Stimulated activated naive CD4-positive, alpha-beta T cell treated with Interleukin-2 at 50 U/mL for 16 hours (primary cell): ENCODE data around the gene SMARCAD1.

ENCODE experiments used
- DNase-seq: peaks from one replicate; lab custom pipeline; 2025; lab: John Stamatoyannopoulos, UW

SMARCAD1 gene

DNA sequence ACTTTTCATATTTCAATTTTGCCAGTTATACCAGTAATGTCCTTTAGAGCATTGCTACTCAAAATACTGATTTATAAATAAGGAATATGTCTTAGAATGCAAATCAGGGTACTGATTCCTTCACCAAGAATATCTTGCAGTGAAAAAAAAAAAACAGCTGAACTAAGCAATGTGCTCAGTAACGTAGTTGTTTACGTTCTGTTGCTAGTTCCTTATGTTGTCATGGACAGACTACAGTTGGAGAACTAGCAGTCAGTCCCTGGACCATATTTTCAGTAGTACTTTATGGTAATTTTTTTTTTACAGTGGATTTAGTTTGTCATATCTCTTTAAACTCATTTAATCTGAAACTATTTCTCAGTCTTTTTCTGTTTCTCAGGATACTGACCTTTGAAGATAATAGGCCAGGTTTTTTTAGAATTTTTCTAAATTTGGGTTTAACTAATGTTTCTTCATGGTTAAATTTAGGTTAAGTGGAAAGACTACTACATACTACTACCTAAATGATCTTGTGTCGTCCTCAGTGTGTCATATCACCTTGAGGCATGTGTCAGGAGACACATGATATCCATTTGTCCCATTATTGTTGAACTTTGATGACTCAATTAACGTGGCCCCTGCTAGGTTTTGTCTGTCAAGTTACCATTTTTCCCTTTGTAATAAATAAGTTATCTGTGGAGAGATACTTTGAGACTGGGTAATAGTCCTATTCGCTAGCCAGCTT, 21.0 kb downstream of the SMARCAD1 start:
- no peak for DNase-seq

DNA sequence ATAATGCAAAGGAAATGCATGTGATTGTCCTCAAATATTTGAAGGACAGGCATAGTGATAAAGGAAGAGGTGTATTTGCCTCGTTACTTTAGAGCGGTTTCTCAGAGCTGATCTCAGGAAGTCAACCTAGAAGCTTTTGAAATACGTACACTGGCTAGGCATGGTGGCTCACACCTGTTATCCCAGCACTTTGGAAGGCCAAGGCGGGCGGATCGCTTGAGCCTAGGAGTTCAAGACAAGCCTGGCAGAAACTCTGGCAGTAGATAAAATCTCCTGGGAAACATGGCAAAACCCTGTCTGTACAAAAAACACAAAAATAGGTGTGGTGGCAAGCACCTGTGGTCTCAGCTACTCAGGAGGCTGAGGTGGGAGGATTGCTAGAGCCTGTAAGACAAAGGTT, 24.9 kb downstream of the SMARCAD1 start:
- DNase-seq = no peak

DNA sequence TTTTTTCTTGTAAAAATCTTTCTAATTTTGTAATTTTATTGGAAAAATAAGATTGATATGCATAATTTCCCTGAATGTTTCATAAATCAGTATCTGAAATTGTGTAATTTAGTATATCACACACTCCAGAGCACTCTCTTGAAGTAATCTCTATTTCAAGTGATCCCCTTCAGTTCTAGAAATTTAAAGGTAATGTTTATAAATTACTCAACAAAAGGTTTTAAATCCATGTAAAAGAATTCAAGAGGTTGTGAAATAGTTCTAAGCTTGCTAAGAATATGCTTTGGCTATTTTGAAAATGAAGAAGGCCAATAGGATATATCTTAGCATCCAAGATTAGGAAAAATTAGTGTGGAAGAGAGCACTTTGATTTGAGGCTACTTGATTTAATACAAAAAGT, 28.2 kb downstream of the SMARCAD1 start:
- DNase-seq = no peak

DNA sequence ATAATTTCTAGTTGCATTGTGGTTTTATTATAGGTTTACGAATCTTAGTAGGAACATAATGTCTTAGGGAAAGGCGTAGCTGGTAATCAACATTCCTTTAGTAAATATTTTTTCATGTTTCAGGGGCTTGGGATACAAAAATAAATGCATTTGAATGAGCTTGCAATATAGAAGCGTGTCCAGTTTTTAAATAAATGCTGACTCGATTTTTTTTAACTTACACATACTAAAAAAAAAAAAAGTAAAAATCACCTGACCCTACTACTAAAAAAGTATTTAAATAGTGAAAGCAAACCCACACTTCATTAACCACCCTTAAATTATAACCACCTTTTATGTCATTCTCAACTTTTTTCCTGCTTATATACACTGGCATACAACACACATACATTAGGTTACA, 29.6 kb downstream of the SMARCAD1 start:
- no peak for DNase-seq

DNA sequence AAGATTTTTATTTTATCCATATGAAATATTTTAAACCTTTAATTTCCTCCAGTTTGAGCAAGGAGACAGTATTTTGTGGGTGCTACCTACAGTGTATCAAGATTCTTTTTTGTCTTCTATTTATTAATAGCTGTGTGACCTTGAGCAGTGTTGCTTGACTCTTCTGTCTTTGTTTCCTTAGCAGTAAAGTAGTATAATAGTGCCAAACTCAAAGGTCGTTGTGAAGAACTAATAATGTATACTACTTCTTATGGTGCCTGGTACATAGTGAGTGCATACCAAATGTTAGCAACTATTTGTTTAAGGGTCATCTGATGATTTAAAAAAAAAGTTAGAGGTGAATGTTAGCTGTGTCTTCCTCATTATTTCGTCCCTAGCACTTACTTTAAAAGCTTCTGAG, 30.5 kb downstream of the SMARCAD1 start:
- no peak for DNase-seq

GRCh38 chr4:94240384-94240783, 32.7 kb downstream of the SMARCAD1 start:
- DNase-seq = no peak

DNA sequence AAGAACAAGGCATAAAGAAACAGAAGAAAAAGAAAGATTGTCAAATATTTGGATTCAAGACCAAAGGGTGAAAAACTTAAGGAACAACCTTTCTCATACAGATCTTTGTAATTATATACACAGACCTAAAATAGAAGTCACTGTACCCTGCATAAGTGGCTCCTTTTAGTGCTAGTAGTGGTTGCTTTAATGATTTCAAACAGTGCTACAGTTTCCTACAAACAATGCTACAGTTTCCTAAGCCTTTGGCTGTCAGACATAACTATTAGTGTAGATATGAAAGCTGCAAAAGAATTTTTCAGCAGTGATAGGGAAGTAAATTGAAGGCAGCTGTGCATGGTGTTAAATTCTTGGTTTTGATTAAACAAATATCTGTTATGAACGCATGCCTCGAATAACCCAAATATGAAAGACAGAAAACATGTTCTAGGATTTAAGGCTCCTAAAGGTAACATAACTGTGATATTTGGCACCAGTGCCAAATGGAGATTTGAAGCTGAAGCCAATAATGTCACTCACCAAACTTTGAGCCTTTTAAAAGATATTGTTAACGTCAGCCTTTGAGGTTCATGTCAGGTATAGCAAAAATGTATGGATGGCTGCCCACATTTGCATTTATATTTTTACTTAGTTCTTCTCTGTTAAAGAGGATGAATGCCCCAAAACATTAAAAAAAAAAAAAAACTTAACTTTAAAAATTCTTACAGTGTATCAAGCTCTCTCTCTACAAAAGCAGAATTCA, 36.6 kb downstream of the SMARCAD1 start:
- no peak for DNase-seq

DNA sequence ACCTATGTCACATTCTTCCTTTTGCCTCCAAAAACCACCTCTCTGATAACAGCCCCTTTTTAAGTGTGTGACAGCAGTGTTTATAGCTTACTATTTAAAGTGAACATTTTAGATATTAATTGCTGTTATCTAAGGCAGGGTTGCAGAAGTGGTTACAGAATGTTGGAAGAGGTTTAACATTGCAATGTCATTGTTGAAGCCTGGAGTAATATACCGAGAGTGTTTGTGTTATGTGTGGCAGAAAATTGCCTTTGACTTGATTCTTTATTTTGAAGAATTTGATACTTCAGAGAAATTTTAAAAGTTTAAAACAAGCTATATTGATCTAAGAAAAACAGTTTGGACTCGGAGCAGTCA, 37.1 kb downstream of the SMARCAD1 start:
- no peak for DNase-seq

DNA sequence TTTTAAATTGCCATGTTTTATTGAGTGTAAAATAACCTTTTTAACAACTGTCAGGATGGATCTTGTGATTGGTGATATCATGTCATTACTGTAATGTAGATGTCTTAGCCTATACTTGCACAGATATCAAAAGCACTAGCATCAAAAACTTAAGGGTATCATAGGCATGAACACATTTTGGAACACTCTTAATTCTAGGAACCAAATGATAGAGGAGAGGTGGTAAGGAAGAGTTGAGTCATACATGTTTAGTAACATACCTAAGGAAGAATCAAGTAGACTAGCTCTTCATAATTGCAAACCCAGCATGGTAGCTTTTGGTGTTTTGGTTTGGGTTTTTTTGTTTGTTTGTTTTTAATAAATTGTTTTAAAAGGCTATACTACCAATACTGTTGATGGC, 43.4 kb downstream of the SMARCAD1 start:
- no peak for DNase-seq

- no peak for DNase-seq
Measured at GRCh38 chr4:94253036-94253435, 45.4 kb downstream of the SMARCAD1 start.

DNA sequence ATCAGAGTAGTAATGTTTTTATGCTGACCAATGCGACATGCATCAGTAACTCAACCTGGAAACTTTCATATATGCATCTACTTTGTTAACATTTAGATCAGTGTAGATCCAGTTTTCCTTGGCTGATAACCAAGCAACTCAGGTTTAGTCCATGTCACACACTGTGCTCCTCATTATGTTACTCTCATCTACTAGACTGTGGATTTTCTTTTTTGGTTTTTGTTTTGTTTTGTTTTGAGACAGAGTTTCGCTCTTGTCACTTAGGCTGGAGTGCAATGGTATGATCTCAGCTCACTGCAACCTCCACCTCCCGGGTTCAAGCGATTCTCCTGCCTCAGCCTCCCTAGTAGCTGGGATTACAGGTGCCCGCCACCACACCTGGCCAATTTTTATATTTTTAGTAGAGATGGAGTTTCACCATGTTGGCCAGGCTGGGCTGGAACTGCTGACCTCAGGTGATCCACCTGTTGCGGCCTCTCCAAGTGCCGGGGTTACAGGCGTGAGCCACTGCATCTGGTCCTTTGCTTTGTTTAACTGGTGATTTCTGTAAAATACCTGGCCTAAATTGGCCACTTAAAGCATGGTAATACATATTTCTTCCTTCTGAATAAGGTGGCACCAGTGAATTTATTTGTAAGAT, 48.6 kb downstream of the SMARCAD1 start:
- DNase-seq = no peak

- no peak for DNase-seq
Measured at GRCh38 chr4:94256828-94257227, 49.2 kb downstream of the SMARCAD1 start.

DNA sequence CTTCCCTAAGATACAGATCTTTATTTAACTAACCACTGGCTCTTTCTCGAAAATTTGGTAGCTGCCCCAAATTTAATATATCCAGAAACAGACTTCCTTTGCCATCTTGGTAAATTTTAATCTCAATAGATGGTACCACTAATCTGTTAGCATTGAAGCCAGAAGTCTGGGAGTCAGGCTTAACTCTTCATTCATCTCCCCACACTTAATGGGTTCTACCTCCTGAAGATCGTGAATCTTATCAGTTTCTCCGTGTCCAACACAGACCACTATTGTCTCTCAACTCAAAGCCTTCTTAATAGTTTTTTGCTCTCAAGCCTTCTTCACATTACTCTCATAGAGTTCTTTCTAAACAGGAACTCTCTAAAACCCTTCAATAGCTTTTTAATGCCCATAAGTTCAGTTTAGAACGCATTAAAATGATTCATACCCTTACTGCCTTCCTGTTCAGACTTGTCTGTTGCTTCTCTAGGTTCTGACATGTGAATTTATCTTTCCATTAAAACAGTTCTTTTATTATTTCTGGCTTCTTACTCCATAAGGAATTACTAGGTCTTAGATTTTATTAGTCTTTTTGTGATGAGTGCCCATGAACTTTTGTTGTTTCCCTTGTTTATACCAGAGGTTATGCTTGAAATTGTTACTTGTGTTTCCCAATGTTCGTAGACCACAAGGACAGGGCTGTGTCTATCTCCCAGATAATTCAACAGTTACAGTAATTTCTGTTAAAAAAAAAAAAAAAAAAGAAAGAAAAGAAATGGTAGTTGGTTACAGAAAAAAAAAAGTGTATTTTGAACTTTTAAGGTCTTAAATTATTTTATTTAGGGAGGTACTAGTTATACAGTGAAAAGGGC, 54.7 kb downstream of the SMARCAD1 start:
- DNase-seq = no peak

DNA sequence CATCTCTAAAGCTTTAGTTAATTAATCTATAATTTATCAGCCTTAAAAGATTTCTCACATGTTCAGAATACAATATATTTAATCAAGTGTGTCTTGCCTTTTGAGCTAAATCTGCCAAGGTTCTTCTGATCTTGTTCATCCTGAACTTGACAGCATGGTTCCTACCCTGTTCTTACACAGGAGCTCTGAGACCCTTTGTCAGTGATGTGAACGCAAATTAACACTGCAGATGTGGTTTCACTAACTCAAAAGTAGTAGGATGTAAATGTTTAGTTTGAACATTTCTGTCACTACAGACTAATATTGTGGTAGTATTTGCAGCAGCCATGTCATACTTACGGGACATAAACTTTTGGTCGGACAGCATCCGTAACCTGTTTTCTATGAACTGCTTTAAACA, 59.4 kb downstream of the SMARCAD1 start:
- DNase-seq = no peak

DNA sequence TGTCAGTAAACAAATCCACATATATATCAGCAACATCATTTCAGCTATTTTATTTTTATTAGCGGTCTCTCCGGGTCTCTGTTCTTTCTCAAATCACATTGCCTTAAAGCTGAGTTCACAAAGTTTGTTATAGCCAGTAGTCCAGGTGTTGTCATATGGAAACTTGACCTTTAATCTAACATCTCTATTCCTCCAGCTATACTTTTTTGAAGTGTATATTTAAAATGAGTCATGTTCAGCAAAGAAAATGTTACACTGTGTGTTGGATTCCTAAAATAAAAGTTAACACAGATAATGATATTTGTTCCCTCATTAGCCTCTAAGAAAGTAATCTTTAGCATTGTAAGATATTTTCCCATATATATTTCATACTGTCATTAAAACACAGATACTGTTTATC, 63.6 kb downstream of the SMARCAD1 start:
- no peak for DNase-seq

GRCh38 chr4:94274912-94275311, 67.2 kb downstream of the SMARCAD1 start:
- no peak for DNase-seq

GRCh38 chr4:94276204-94276603, 68.5 kb downstream of the SMARCAD1 start:
- no peak for DNase-seq

DNA sequence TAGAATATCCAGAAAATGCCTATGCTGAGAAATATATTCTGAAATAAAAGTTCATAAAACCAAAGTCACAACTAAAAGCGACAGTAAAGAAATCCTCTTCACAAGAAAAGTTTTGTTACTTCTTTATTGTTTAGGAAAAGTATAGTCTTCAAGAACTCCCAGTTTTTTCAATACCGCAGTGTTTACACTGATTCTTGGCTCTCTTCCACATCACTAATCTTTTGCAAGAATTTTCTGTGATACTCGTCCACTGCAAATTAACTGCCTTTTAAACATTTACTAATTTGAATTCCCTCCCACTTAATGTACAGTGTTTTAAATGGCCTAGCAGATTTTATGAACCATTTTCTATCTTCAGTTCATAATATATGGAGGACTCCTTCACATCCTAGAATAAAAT, 69.9 kb downstream of the SMARCAD1 start:
- DNase-seq = no peak

DNA sequence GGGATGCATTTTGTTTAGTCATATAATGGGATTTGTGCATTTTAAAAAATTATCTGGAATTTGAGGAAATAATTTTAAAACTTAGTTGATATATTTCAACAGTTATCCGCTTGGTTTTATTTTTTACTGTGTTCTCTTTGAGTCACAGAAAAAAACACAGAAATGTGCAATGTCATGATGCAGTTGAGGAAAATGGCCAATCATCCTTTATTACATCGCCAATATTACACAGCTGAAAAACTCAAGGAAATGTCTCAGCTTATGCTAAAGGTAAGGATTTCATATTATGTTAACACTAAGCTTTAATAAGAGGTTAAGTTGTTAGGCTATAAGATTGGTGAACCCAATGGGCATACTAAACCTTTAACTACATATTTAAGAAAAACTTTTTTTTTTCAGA, 71.1 kb downstream of the SMARCAD1 start:
- DNase-seq = no peak

- DNase-seq = no peak
Measured at GRCh38 chr4:94284889-94285288, 77.2 kb downstream of the SMARCAD1 start.

DNA sequence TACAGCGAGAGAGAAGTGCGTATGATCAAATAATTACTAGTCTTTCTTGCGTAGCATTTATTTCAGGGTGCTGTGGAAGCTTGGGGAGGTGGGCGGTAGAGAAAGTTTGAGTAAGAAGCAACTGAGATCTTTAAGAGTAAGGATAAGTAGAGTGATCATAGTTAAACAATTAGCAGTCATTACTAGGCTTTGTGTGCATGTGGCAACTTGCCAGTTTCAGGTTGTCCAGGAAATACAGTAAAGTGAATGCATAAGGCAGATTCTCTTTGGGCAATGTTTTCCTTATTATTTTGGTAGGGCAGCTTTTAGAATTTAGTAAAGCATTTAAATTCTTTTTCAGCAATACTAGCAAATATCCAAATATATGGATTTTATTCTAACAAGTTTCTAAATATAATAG, 78.0 kb downstream of the SMARCAD1 start:
- no peak for DNase-seq

DNA sequence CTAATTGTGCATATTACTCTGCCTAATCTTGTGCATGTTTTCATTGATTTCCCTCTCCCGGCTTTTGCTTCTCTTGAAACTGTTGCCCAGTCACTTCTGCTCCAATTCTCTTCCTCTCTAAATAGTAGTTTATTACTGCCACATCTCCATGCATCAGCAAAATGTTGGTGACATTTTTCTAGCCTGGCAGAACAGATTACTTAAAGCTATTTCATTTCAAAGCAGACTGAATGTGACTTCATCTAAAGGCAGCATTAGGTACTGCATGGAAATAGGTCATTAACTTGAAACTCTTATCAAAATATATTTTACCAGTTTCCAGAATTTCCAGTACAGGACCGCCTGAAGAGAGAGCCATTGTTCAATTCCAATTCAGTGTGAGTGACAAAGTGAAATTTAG, 82.6 kb downstream of the SMARCAD1 start:
- DNase-seq = no peak
